Mammary epithelial cell (primary cell): Measurements from ENCODE around the gene ADGRV1.

Experiments
- EZH2 ChIP-seq: IDR thresholded peaks from 2 replicates; pipeline ENCODE4 v1.6.1; 2012; ENCODE audit warnings: low read length, inconsistent platforms, borderline replicate concordance
- TF ChIP-seq, protein P1 (sequence below), 2 donors: IDR thresholded peaks in 1 of 2; conservative IDR thresholded peaks in 1 of 2; 2 replicates each; pipeline ENCODE4 v1.5.1; 2011 to 2012; ENCODE audit warnings: inconsistent platforms in 2 of 2, low read length in 2 of 2, mild to moderate bottlenecking in 2 of 2, control low read depth in 1 of 2, low read depth in 1 of 2; ENCODE audit not compliant: insufficient read depth in 1 of 2; ENCODE audit errors: extremely low read depth in 1 of 2

DNA sequence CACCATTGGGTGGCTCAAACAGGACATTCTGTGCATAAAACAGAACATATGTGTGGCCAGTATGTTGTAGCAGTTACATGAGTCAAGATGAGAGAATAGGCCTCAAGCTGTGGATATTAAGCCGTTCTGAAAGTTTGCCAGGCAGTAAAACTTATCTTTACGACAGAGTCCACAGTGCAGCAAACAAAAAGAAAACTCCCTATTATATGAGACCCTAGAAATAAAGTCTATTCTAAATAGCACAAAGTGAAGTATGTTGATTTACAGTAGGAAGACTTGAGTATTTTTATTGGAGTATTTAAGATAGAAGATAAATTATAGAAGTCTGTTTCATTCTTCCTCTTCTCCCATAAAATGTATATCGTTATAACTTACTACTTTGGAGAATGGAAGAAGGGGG is 271.5 kb downstream of the ADGRV1 start:
- TF ChIP-seq, protein P1, sequence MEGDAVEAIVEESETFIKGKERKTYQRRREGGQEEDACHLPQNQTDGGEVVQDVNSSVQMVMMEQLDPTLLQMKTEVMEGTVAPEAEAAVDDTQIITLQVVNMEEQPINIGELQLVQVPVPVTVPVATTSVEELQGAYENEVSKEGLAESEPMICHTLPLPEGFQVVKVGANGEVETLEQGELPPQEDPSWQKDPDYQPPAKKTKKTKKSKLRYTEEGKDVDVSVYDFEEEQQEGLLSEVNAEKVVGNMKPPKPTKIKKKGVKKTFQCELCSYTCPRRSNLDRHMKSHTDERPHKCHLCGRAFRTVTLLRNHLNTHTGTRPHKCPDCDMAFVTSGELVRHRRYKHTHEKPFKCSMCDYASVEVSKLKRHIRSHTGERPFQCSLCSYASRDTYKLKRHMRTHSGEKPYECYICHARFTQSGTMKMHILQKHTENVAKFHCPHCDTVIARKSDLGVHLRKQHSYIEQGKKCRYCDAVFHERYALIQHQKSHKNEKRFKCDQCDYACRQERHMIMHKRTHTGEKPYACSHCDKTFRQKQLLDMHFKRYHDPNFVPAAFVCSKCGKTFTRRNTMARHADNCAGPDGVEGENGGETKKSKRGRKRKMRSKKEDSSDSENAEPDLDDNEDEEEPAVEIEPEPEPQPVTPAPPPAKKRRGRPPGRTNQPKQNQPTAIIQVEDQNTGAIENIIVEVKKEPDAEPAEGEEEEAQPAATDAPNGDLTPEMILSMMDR (conservative IDR thresholded peaks at IDR 0.05 in 1 of 2, IDR thresholded peaks at IDR 0.05 in 1 of 2; ENCODE audit: extremely low read depth in 1 of 2, insufficient read depth in 1 of 2, low read depth in 1 of 2, low read length in 2 of 2): no peak
- TF ChIP-seq EZH2: no peak
